ENCODE data around the gene RANBP10.
A peak's percentile ranks its signal among the peaks of the same experiment; 100 is the strongest.

Gene RANBP10

GRCh38 chr16:67773569-67774456 is 32.5 kb downstream of the RANBP10 start (continued):
- no peak for TF ChIP-seq CSRNP3 (CRISPR knock-in tag; IDR thresholded peaks at IDR 0.05)

GRCh38 chr16:67773099-67773498 is 33.3 kb downstream of the RANBP10 start:
- no peak for ATAC-seq

GRCh38 chr16:67770346-67770991 is 35.9 kb downstream of the RANBP10 start:
- ATAC-seq: no peak
- no peak for TF ChIP-seq ZC3H10 (CRISPR knock-in tag; IDR thresholded peaks at IDR 0.05)

More at GRCh38 chr16:67773099-67773498, 33.3 kb downstream of the RANBP10 start:
- TF ChIP-seq BACH2 (CRISPR knock-in tag; IDR thresholded peaks at IDR 0.05; ENCODE audit: borderline replicate concordance) (no peak), ZNF70 (CRISPR knock-in tag; IDR thresholded peaks at IDR 0.05) (no peak), ARNTL (CRISPR knock-in tag; IDR thresholded peaks at IDR 0.05; ENCODE audit: borderline replicate concordance, low read depth) (no peak), GLIS3 (CRISPR knock-in tag; IDR thresholded peaks at IDR 0.05) (no peak), CSRNP3 (CRISPR knock-in tag; IDR thresholded peaks at IDR 0.05) (no peak), ZFP3 (CRISPR knock-in tag; IDR thresholded peaks at IDR 0.05) (no peak), CREB5 (CRISPR knock-in tag; IDR thresholded peaks at IDR 0.05; ENCODE audit: low read depth) (no peak), TSHZ2 (CRISPR knock-in tag; IDR thresholded peaks at IDR 0.05) (no peak), TOX (CRISPR knock-in tag; IDR thresholded peaks at IDR 0.05; ENCODE audit: borderline replicate concordance) (no peak), TCF4 (CRISPR knock-in tag; IDR thresholded peaks at IDR 0.05; ENCODE audit: borderline replicate concordance) (no peak)

- ATAC-seq: peak; percentile 79
- no peak for TF ChIP-seq ZC3H10 (CRISPR knock-in tag; IDR thresholded peaks at IDR 0.05)
- TF ChIP-seq ZNF565 (CRISPR knock-in tag; conservative IDR thresholded peaks at IDR 0.05; ENCODE audit: low read depth): no peak
- TF ChIP-seq OSR1 (CRISPR knock-in tag; IDR thresholded peaks at IDR 0.05): no peak
- no peak for TF ChIP-seq ZFP3 (CRISPR knock-in tag; IDR thresholded peaks at IDR 0.05)
- TF ChIP-seq ZNF70 (CRISPR knock-in tag; IDR thresholded peaks at IDR 0.05): no peak
- TF ChIP-seq PATZ1 (CRISPR knock-in tag; IDR thresholded peaks at IDR 0.05; ENCODE audit: borderline replicate concordance): no peak
Observed at GRCh38 chr16:67767953-67768352, 38.4 kb downstream of the RANBP10 start.

- ATAC-seq: no peak
- TF ChIP-seq POU6F1 (CRISPR knock-in tag; IDR thresholded peaks at IDR 0.05; ENCODE audit: borderline replicate concordance, low read depth) (no peak), CREB5 (CRISPR knock-in tag; IDR thresholded peaks at IDR 0.05; ENCODE audit: low read depth) (no peak), ISL1 (CRISPR knock-in tag; IDR thresholded peaks at IDR 0.05) (no peak), PATZ1 (CRISPR knock-in tag; IDR thresholded peaks at IDR 0.05; ENCODE audit: borderline replicate concordance) (no peak), ARNTL (CRISPR knock-in tag; IDR thresholded peaks at IDR 0.05; ENCODE audit: borderline replicate concordance, low read depth) (no peak), ZFP3 (CRISPR knock-in tag; IDR thresholded peaks at IDR 0.05) (no peak), PPARA (CRISPR knock-in tag; IDR thresholded peaks at IDR 0.05; ENCODE audit: borderline replicate concordance) (no peak)
Observed at GRCh38 chr16:67766291-67766690, 40.1 kb downstream of the RANBP10 start.

All from SK-N-SH treated with all-trans-retinoic acid at 6 μM for 48 hours (cell line).